GM18526 (cell line): ENCODE measurements around the gene ICAM3.

Experiments
- POLR2A ChIP-seq: IDR thresholded peaks from 3 replicates; pipeline ENCODE4 v1.6.1; 2011; ENCODE audit not compliant: insufficient read length; ENCODE audit errors: extremely low read depth

The ICAM3 gene

DNA sequence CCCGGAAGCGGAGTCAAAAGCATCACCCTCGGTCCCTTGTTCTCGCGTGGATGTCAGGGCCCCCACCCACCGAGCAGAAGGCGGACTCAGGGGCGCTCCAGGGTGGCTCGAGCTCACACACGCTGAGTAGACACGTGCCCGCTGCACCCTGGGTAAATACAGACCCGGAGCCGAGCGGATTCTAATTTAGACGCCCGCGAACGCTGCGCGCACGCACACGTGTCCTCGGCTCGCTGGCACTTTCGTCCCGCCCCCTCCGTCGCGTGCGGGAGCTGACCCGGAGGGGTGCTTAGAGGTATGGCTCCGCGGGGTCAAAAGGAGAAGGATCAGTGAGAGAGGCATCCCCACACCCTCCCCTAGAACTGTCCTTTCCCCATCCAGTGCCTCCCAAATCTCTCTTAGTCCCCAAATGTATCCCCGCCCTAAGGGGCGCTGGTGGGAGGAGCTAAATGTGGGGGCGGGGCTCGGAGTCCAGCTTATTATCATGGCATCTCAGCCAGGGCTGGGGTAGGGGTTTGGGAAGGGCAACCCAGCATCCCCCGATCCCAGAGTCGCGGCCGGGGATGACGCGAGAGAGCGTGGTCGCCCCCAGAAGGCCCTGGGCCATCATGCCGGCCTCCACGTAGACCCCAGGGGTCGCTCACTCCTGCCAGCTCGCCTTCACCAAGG lies 50.1 kb downstream of the ICAM3 start:
- no peak for TF ChIP-seq POLR2A

DNA sequence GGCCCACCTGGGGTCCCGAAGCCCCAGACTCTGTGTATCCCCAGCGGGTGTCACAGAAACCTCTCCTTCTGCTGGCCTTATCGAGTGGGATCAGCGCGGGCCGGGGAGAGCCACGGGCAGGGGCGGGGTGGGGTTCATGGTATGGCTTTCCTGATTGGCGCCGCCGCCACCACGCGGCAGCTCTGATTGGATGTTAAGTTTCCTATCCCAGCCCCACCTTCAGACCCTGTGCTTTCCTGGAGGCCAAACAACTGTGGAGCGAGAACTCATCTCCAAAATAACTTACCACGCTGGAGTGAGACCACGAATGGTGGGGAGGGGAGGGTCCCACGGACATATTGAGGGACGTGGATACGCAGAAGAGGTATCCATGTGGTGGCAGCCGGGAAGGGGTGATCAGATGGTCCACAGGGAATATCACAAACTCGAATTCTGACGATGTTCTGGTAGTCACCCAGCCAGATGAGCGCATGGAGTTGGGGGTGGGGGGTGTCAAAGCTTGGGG lies 50.7 kb downstream of the ICAM3 start:
- no peak for TF ChIP-seq POLR2A

- peak; percentile 24 for TF ChIP-seq POLR2A
Measured at GRCh38 chr19:10286803-10287737, 52.4 kb downstream of the ICAM3 start, which contains the start of gene ICAM4. Gene ICAM4, plus strand, starts transcription at chr19:10286955. Its CDS starts 58 bp downstream, at chr19:10287013.

GRCh38 chr19:10285393-10285792 lies 54.0 kb downstream of the ICAM3 start:
- TF ChIP-seq POLR2A = no peak

GRCh38 chr19:10284960-10285278 lies 54.5 kb downstream of the ICAM3 start:
- TF ChIP-seq POLR2A = no peak

GRCh38 chr19:10284065-10284959 lies 55.1 kb downstream of the ICAM3 start:
- no peak for TF ChIP-seq POLR2A
